Measurements from ENCODE around the gene PTPRD.

Gene PTPRD

GRCh38 chr9:10612641-10613398 is at the start of gene PTPRD:
PTPRD (minus strand) TSS chr9:10613002.
- no peak for DNase-seq (ENCODE audit: low read depth in 2 of 2)

GRCh38 chr9:10661994-10662393 is 49.2 kb upstream of the PTPRD start:
- no peak for DNase-seq (ENCODE audit: low read depth in 2 of 2)

- DNase-seq (ENCODE audit: low read depth in 2 of 2), result no peak
Measured at GRCh38 chr9:10661376-10661775, 48.6 kb upstream of the PTPRD start.

- no peak for DNase-seq (ENCODE audit: low read depth in 2 of 2)
Measured at GRCh38 chr9:10651012-10651411, 38.2 kb upstream of the PTPRD start.

- DNase-seq (ENCODE audit: low read depth in 2 of 2), result no peak
Measured at GRCh38 chr9:10649076-10649475, 36.3 kb upstream of the PTPRD start.

- no peak for DNase-seq (ENCODE audit: low read depth in 2 of 2)
Measured at GRCh38 chr9:10633785-10634184, 21.0 kb upstream of the PTPRD start.

- no peak for DNase-seq (ENCODE audit: low read depth in 2 of 2)
Measured at GRCh38 chr9:10614196-10614800, 1.5 kb upstream of the PTPRD start.

GRCh38 chr9:10613419-10613818 is 617 bp upstream of the PTPRD start:
- no peak for DNase-seq (ENCODE audit: low read depth in 2 of 2)

GRCh38 chr9:10605388-10605787 is 7.4 kb downstream of the PTPRD start:
- no peak for DNase-seq (ENCODE audit: low read depth in 2 of 2)

GRCh38 chr9:10604927-10605326 is 7.9 kb downstream of the PTPRD start:
- no peak for DNase-seq (ENCODE audit: low read depth in 2 of 2)

GRCh38 chr9:10597801-10598200 is 15.0 kb downstream of the PTPRD start:
- no peak for DNase-seq (ENCODE audit: low read depth in 2 of 2)

GRCh38 chr9:10594482-10594881 is 18.3 kb downstream of the PTPRD start:
- DNase-seq (ENCODE audit: low read depth in 2 of 2), result no peak

GRCh38 chr9:10586407-10586806 is 26.4 kb downstream of the PTPRD start:
- DNase-seq (ENCODE audit: low read depth in 2 of 2), result no peak

GRCh38 chr9:10571699-10572098 is 41.1 kb downstream of the PTPRD start:
- no peak for DNase-seq (ENCODE audit: low read depth in 2 of 2)

GRCh38 chr9:10566848-10567247 is 46.0 kb downstream of the PTPRD start:
- DNase-seq (ENCODE audit: low read depth in 2 of 2), result no peak

- no peak for DNase-seq (ENCODE audit: low read depth in 2 of 2)
Measured at GRCh38 chr9:10562581-10563343, 50.0 kb downstream of the PTPRD start.

GRCh38 chr9:10548348-10548747 is 64.5 kb downstream of the PTPRD start:
- DNase-seq (ENCODE audit: low read depth in 2 of 2), result no peak

GRCh38 chr9:10538073-10538472 is 74.7 kb downstream of the PTPRD start:
- DNase-seq (ENCODE audit: low read depth in 2 of 2), result no peak

- DNase-seq (ENCODE audit: low read depth in 2 of 2), result no peak
Measured at GRCh38 chr9:10534850-10535249, 78.0 kb downstream of the PTPRD start.

GRCh38 chr9:10525972-10526371 is 86.8 kb downstream of the PTPRD start:
- no peak for DNase-seq (ENCODE audit: low read depth in 2 of 2)

- no peak for DNase-seq (ENCODE audit: low read depth in 2 of 2)
Measured at GRCh38 chr9:10523164-10523563, 89.6 kb downstream of the PTPRD start.

- no peak for DNase-seq (ENCODE audit: low read depth in 2 of 2)
Measured at GRCh38 chr9:10512144-10512543, 100.7 kb downstream of the PTPRD start.

- DNase-seq (ENCODE audit: low read depth in 2 of 2), result no peak
Measured at GRCh38 chr9:10488937-10489336, 123.9 kb downstream of the PTPRD start.
